ENCODE measurements around the gene MED16. TPM values are rescaled to one million over a fixed set of nuclear protein-coding genes. Genes with fewer than 3 reads are reported as not detected.
"Not testable (repeated sequence)": the region's sequence is repeated elsewhere in the genome, so short reads cannot be mapped to it uniquely, and the experiment has no call there.

The MED16 gene
- total RNA-seq, 1 experiment from 2014 or later: 69.1 TPM

DNA sequence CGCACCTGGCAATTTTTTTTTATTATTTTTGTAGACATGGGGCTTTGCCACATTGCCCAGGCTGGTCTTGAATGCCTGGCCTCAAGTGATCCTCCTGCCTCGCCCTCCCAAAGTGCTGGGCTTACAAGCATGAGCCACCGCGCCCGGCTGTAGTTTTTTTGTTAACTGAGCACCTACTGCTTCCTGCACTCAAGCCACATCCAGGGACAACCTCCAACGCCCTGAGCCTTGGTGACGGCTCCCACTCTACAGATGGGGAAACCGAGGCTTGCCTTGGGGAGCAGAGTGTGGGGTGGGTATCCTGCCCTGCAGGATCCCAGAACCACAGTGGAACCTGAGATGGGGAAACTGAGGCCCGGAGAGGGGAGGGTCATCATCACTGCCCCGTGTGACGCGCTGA is 37.8 kb downstream of the MED16 start:
- DNase-seq: no peak
- Mint-ChIP-seq H3K27ac (ENCODE audit: unreplicated experiment) (no peak overlapping the region), H3K36me3 (ENCODE audit: insufficient read depth, unreplicated experiment) (peaks cover 7% of the 10 kb centered on the region), H3K9me3 (ENCODE audit: unreplicated experiment) (no peaks in the 10 kb centered on the region), H3K27me3 (ENCODE audit: insufficient read depth, unreplicated experiment) (no peaks in the 10 kb centered on the region), H3K4me3 (ENCODE audit: unreplicated experiment) (no peak overlapping the region), H3K4me1 (ENCODE audit: low read depth, unreplicated experiment) (no peaks in the 10 kb centered on the region)
- ChIA-PET CTCF (no interaction called here), POLR2A (no interaction called here)
- no peak overlapping the region for H3K4me3 ChIP-seq (ENCODE audit: low read depth, low read length)
- BruUV-seq (replicated peaks): no TSS peak
- TF ChIP-seq, protein P1, sequence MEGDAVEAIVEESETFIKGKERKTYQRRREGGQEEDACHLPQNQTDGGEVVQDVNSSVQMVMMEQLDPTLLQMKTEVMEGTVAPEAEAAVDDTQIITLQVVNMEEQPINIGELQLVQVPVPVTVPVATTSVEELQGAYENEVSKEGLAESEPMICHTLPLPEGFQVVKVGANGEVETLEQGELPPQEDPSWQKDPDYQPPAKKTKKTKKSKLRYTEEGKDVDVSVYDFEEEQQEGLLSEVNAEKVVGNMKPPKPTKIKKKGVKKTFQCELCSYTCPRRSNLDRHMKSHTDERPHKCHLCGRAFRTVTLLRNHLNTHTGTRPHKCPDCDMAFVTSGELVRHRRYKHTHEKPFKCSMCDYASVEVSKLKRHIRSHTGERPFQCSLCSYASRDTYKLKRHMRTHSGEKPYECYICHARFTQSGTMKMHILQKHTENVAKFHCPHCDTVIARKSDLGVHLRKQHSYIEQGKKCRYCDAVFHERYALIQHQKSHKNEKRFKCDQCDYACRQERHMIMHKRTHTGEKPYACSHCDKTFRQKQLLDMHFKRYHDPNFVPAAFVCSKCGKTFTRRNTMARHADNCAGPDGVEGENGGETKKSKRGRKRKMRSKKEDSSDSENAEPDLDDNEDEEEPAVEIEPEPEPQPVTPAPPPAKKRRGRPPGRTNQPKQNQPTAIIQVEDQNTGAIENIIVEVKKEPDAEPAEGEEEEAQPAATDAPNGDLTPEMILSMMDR (IDR thresholded peaks at IDR 0.05; ENCODE audit: insufficient read depth in 1 of 2, low read depth in 1 of 2, low read length in 1 of 2, severe bottlenecking in 1 of 2, unreplicated experiment in 1 of 2): no peak
- H3K9me3 ChIP-seq: no peaks in the 10 kb centered on the region
- H3K27me3 ChIP-seq (replicated peaks; ENCODE audit: control insufficient read depth, insufficient read depth, low read length): no peaks in the 10 kb centered on the region
- no peaks in the 10 kb centered on the region for H3K36me3 ChIP-seq (ENCODE audit: control insufficient read depth, insufficient read depth, low read length)
- H3K4me1 ChIP-seq: 0 out of 2 replicates have a peak, but pooled peaks cover 4% of the 10 kb centered on the region
- intact Hi-C loops (cut with micrococcal nuclease; ENCODE audit: unreplicated experiment): no loop called here

DNA sequence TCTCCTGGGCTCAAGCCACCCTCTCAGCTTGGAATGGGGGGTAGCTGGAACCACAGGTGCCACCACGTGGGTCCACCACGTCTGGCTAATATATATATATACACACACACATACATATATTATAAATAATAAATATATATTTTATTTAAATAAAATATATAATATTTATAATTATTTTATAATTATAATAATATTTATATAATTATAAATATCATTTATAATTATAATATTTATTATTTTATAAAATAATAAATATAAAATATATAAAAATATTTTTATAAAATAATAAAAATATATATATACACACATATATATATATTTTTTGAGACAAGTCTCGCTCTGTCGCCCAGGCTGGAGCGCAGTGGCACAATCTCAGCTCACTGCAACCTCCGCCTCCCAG is 38.4 kb downstream of the MED16 start:
- no peaks in the 10 kb centered on the region for H3K36me3 ChIP-seq (ENCODE audit: control insufficient read depth, insufficient read depth, low read length)
- POLR2A ChIA-PET: interaction anchor here (0.6 kb wide), 1 partner anchor 59 kb away, joined by 3 read pairs; no protein-coding TSS in a partner anchor
- Mint-ChIP-seq H3K36me3 (ENCODE audit: insufficient read depth, unreplicated experiment) (peaks cover under 1% of the 10 kb centered on the region), H3K27me3 (ENCODE audit: insufficient read depth, unreplicated experiment) (no peaks in the 10 kb centered on the region), H3K27ac (ENCODE audit: unreplicated experiment) (no peak overlapping the region), H3K4me3 (ENCODE audit: unreplicated experiment) (no peak overlapping the region), H3K4me1 (ENCODE audit: low read depth, unreplicated experiment) (no peaks in the 10 kb centered on the region), H3K9me3 (ENCODE audit: unreplicated experiment) (no peaks in the 10 kb centered on the region)
- H3K4me1 ChIP-seq: 0 out of 2 replicates have a peak, but pooled peaks cover 2% of the 10 kb centered on the region
- H3K27me3 ChIP-seq (replicated peaks; ENCODE audit: control insufficient read depth, insufficient read depth, low read length): no peaks in the 10 kb centered on the region
- H3K9me3 ChIP-seq: no peaks in the 10 kb centered on the region
- intact Hi-C loops (cut with micrococcal nuclease; ENCODE audit: unreplicated experiment): no loop called here
- TF ChIP-seq, protein P1 (IDR thresholded peaks at IDR 0.05; ENCODE audit: insufficient read depth in 1 of 2, low read depth in 1 of 2, low read length in 1 of 2, severe bottlenecking in 1 of 2, unreplicated experiment in 1 of 2): no peak
- CTCF ChIA-PET: interaction anchor here (0.5 kb wide), 1 partner anchor 113 kb away, joined by 3 read pairs; no protein-coding TSS in a partner anchor
- no peak for DNase-seq
- H3K4me3 ChIP-seq (ENCODE audit: low read depth, low read length): no peak overlapping the region
- BruUV-seq (replicated peaks): no TSS peak

DNA sequence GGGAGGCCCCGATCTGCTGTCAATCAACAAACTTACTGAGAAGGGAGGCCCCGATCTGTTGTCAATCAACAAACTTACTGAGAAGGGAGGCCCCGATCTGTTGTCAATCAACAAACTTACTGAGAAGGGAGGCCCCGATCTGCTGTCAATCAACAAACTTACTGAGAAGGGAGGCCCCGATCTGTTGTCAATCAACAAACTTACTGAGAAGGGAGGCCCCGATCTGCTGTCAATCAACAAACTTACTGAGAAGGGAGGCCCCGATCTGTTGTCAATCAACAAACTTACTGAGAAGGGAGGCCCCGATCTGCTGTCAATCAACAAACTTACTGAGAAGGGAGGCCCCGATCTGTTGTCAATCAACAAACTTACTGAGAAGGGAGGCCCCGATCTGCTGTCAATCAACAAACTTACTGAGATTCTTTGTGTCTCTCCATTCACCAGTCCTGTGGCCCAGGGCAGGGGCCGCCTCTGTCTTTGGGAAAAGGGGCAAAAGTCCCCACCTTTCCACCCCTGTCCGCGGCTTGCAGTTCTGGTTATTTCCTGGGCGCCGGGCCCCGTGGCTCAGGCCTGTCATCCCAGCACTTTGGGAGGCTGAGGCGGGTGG is 39.3 kb downstream of the MED16 start:
- H3K27me3 Mint-ChIP-seq (ENCODE audit: insufficient read depth, unreplicated experiment); H3K9me3 ChIP-seq; BruUV-seq (replicated peaks); H3K4me3 Mint-ChIP-seq (ENCODE audit: unreplicated experiment); H3K9me3 Mint-ChIP-seq (ENCODE audit: unreplicated experiment); H3K4me3 ChIP-seq (ENCODE audit: low read depth, low read length); H3K27me3 ChIP-seq (replicated peaks; ENCODE audit: control insufficient read depth, insufficient read depth, low read length); DNase-seq; H3K27ac Mint-ChIP-seq (ENCODE audit: unreplicated experiment); H3K4me1 ChIP-seq; H3K36me3 Mint-ChIP-seq (ENCODE audit: insufficient read depth, unreplicated experiment); H3K4me1 Mint-ChIP-seq (ENCODE audit: low read depth, unreplicated experiment); CTCF ChIA-PET; intact Hi-C loops (cut with micrococcal nuclease; ENCODE audit: unreplicated experiment); POLR2A ChIA-PET; H3K36me3 ChIP-seq (ENCODE audit: control insufficient read depth, insufficient read depth, low read length): not testable (repeated sequence)
